H1 (cell line): ENCODE measurements around the gene IL19. TPM values are rescaled to one million over a fixed set of nuclear protein-coding genes. Genes with fewer than 3 reads are reported as not detected.

Source experiments
- CTCF ChIA-PET: fragments of 300-600 bp; sonication (Branson Sonifier 250); formaldehyde crosslinking; loops from one replicate; lab custom pipeline; 2021; ENCODE audit not compliant: partially characterized antibody; lab: Charles Lee
- POLR2A ChIA-PET: fragments of 300-600 bp; sonication (Branson Sonifier 250); formaldehyde crosslinking; loops from one replicate; lab custom pipeline; 2021; ENCODE audit warnings: inconsistent platforms; ENCODE audit not compliant: partially characterized antibody; lab: Charles Lee
- DNase-seq, 2 experiments: peaks; one replicate each; pipeline versions ENCODE4 v3.0.0 to v3.0.0-alpha.2; 2010 to 2022; ENCODE audit warnings: low spot score in 2 of 2, low read depth in 1 of 2, mixed read lengths in 1 of 2
- FAIRE-seq: peaks from 2 replicates; lab custom pipeline; 2011; peaks lifted over from hg19 to GRCh38; lab: Jason Lieb, UNC
- H2AFZ ChIP-seq: 2 replicates; pipeline ENCODE4 v1.8.1; 2012; ENCODE audit warnings: low read length, inconsistent platforms
- H2AK5ac ChIP-seq: 2 replicates; pipeline ENCODE4 v1.6.1; 2013; ENCODE audit warnings: low read depth, low read length
- H2BK120ac ChIP-seq: replicated peaks from 2 replicates; pipeline ENCODE3; 2013; ENCODE audit warnings: low read depth, low read length, inconsistent platforms
- H2BK12ac ChIP-seq: 2 replicates; pipeline ENCODE4 v1.6.1; 2013; ENCODE audit warnings: low read depth, low read length
- H2BK15ac ChIP-seq: 2 replicates; pipeline ENCODE4 v1.6.1; 2013; ENCODE audit warnings: low read length
- H2BK20ac ChIP-seq: 2 replicates; pipeline ENCODE4 v1.6.1; 2013; ENCODE audit warnings: low read length
- H2BK5ac ChIP-seq: 2 replicates; pipeline ENCODE4 v1.6.1; 2013; ENCODE audit warnings: low read depth, low read length
- H3K14ac ChIP-seq: 2 replicates; pipeline ENCODE4 v1.6.1; 2013; ENCODE audit warnings: inconsistent platforms; ENCODE audit not compliant: insufficient read length
- H3K18ac ChIP-seq: 2 replicates; pipeline ENCODE4 v1.6.1; 2013; ENCODE audit warnings: low read length; ENCODE audit errors: extremely low read depth
- H3K23ac ChIP-seq: 2 replicates; pipeline ENCODE4 v1.6.1; 2013; ENCODE audit warnings: inconsistent platforms; ENCODE audit not compliant: insufficient read length
- H3K23me2 ChIP-seq: 2 replicates; pipeline ENCODE4 v1.6.1; 2013; ENCODE audit warnings: low read depth, low read length
- H3K27ac ChIP-seq: 2 replicates; pipeline ENCODE4 v1.6.1; 2011; ENCODE audit warnings: low read depth, low read length, inconsistent platforms
- H3K27me3 ChIP-seq, 4 experiments: replicated peaks in 1 of 4; 1 replicate in 1 of 4; 2 replicates in 3 of 4; pipeline versions ENCODE4 v1.6.1 to v1.8.1; 2011 to 2013; ENCODE audit warnings: low read length in 3 of 4, mild to moderate bottlenecking in 3 of 4, inconsistent platforms in 2 of 4, mixed read lengths in 2 of 4, moderate library complexity in 1 of 4; ENCODE audit not compliant: control insufficient read depth in 3 of 4, insufficient read depth in 3 of 4; ENCODE audit errors: extremely low read depth in 1 of 4
- H3K36me3 ChIP-seq, 4 experiments: 2 replicates each; pipeline versions ENCODE4 v1.6.1 to v1.8.1; 2011 to 2013; ENCODE audit warnings: mild to moderate bottlenecking in 4 of 4, low read length in 3 of 4, moderate library complexity in 2 of 4, control low read depth in 1 of 4, inconsistent platforms in 1 of 4; ENCODE audit not compliant: insufficient read depth in 4 of 4, control insufficient read depth in 2 of 4
- H3K4ac ChIP-seq: replicated peaks from 2 replicates; pipeline ENCODE3; 2013; ENCODE audit warnings: low read length, low read depth, mixed read lengths, inconsistent platforms; ENCODE audit not compliant: insufficient read length
- H3K4me1 ChIP-seq, 4 experiments: replicated peaks in 1 of 4; 1 replicate in 1 of 4; 2 replicates in 3 of 4; pipeline versions ENCODE4 v1.6.1 to v1.8.1; 2011 to 2013; ENCODE audit warnings: low read length in 3 of 4, inconsistent platforms in 2 of 4, mixed read lengths in 1 of 4; ENCODE audit not compliant: insufficient read depth in 4 of 4, control insufficient read depth in 3 of 4
- H3K4me2 ChIP-seq, 2 experiments: 2 replicates each; pipeline versions ENCODE4 v1.6.1 to v1.8.1; 2011 to 2013; ENCODE audit warnings: low read depth in 2 of 2, low read length in 2 of 2, control low read depth in 1 of 2, inconsistent platforms in 1 of 2, mild to moderate bottlenecking in 1 of 2; ENCODE audit not compliant: insufficient read depth in 1 of 2
- H3K4me3 ChIP-seq, 4 experiments: fragments of 200-600, 300-600 bp in 1 of 4; sonication (generic), shearing (Covaris generic), sonication (Bioruptor Twin) in 1 of 4; 2 replicates each; pipeline versions ENCODE4 v1.5.1 to v1.8.1; 2011 to 2016; ENCODE audit warnings: low read length in 4 of 4, low read depth in 3 of 4, control low read depth in 2 of 4, inconsistent platforms in 2 of 4, mild to moderate bottlenecking in 2 of 4, mixed read lengths in 1 of 4, moderate library complexity in 1 of 4; ENCODE audit not compliant: insufficient read depth in 2 of 4; ENCODE audit errors: extremely low read depth in 1 of 4
- H3K56ac ChIP-seq: replicated peaks from 2 replicates; pipeline ENCODE3; 2013; ENCODE audit warnings: low read depth, mild to moderate bottlenecking, mixed read lengths, low read length, inconsistent platforms; ENCODE audit not compliant: insufficient read length
- H3K79me1 ChIP-seq: 2 replicates; pipeline ENCODE4 v1.6.1; 2013; ENCODE audit warnings: low read depth, low read length, control low read depth
- H3K79me2 ChIP-seq, 2 experiments: 2 replicates each; pipeline versions ENCODE4 v1.6.1 to v1.8.1; 2012 to 2013; ENCODE audit warnings: low read length in 2 of 2, mild to moderate bottlenecking in 2 of 2, inconsistent platforms in 1 of 2; ENCODE audit not compliant: insufficient read depth in 2 of 2, control insufficient read depth in 1 of 2
- H3K9ac ChIP-seq, 4 experiments: replicated peaks in 1 of 4; 1 replicate in 1 of 4; 2 replicates in 3 of 4; pipeline versions ENCODE4 v1.6.1 to v1.8.1; 2011 to 2013; ENCODE audit warnings: low read depth in 3 of 4, low read length in 3 of 4, control low read depth in 2 of 4, mild to moderate bottlenecking in 2 of 4, moderate library complexity in 2 of 4, inconsistent platforms in 1 of 4; ENCODE audit errors: extremely low read depth in 1 of 4
- H3K9me3 ChIP-seq, 2 experiments: 2 replicates each; pipeline versions ENCODE4 v1.6.1 to v1.8.1; 2012 to 2013; ENCODE audit warnings: mild to moderate bottlenecking in 2 of 2, moderate library complexity in 2 of 2, control low read depth in 1 of 2, inconsistent platforms in 1 of 2, low read depth in 1 of 2, low read length in 1 of 2, mixed read lengths in 1 of 2; ENCODE audit not compliant: insufficient read depth in 2 of 2
- H4K20me1 ChIP-seq, 2 experiments: replicated peaks in 1 of 2; 2 replicates each; pipeline versions ENCODE3 to v1.8.1; 2011 to 2013; ENCODE audit warnings: inconsistent platforms in 2 of 2, low read length in 2 of 2, mild to moderate bottlenecking in 1 of 2; ENCODE audit not compliant: insufficient read depth in 2 of 2, control insufficient read depth in 1 of 2
- H4K5ac ChIP-seq: 2 replicates; pipeline ENCODE4 v1.6.1; 2013; ENCODE audit warnings: low read length, low read depth, mixed read lengths, inconsistent platforms; ENCODE audit not compliant: insufficient read length
- H4K8ac ChIP-seq: 2 replicates; pipeline ENCODE4 v1.8.0; 2013; ENCODE audit warnings: mild to moderate bottlenecking, moderate library complexity, low read length, inconsistent platforms; ENCODE audit not compliant: insufficient read depth; ENCODE audit errors: extremely low read depth
- H4K91ac ChIP-seq: replicated peaks from 2 replicates; pipeline ENCODE3; 2013; ENCODE audit warnings: low read length, mixed read lengths, inconsistent platforms; ENCODE audit not compliant: insufficient read length
- ATF3 ChIP-seq: IDR thresholded peaks from 2 replicates; pipeline ENCODE4 v1.6.1; 2011; ENCODE audit warnings: low read depth, mild to moderate bottlenecking, low read length; ENCODE audit not compliant: insufficient read depth
- CTCF ChIP-seq, 3 experiments: IDR thresholded peaks; 1 replicate in 2 of 3; 2 replicates in 1 of 3; pipeline versions ENCODE4 v1.5.1 to v1.6.1; 2011; ENCODE audit warnings: low read length in 3 of 3, mild to moderate bottlenecking in 3 of 3, inconsistent platforms in 2 of 3, low read depth in 1 of 3, moderate library complexity in 1 of 3; ENCODE audit not compliant: insufficient read depth in 1 of 3; ENCODE audit errors: control extremely low read depth in 1 of 3
- RAD21 ChIP-seq, 2 experiments: IDR thresholded peaks in 1 of 2; conservative IDR thresholded peaks in 1 of 2; 2 replicates each; pipeline ENCODE4 v1.6.1; 2011; ENCODE audit warnings: low read depth in 2 of 2, low read length in 2 of 2, improper control_type of control experiment in 1 of 2, inconsistent platforms in 1 of 2, mild to moderate bottlenecking in 1 of 2, moderate library complexity in 1 of 2
- SP1 ChIP-seq: IDR thresholded peaks from 2 replicates; pipeline ENCODE4 v1.6.1; 2011; ENCODE audit warnings: low read depth, low read length
- WGBS, 2 experiments: shearing (Covaris generic) in 1 of 2; methylation state at CpG; one replicate each; pipeline versions ENCODE4 v1.1.6 to v1.1.7; 2013 to 2015; ENCODE audit warnings: low lambda C conversion rate in 2 of 2, mixed read lengths in 2 of 2, inconsistent platforms in 1 of 2, low coverage in 1 of 2, missing lambda C conversion rate in 1 of 2; ENCODE audit not compliant: insufficient replicate concordance in 2 of 2, insufficient coverage in 1 of 2, insufficient read length in 1 of 2; ENCODE audit errors: extremely low coverage in 1 of 2, missing lambda C conversion rate in 1 of 2; 5-methylcytosine and 5-hydroxymethylcytosine counted together
- polyA plus RNA-seq, 7 experiments: library from polyadenylated mRNA; depleted of rRNA in 3 of 7; stranded (reverse) in 5 of 7; unstranded in 2 of 7; fragments of >200 nt in 5 of 7; fragments of 200-250 nt in 2 of 7; gene quantifications; 1 replicate in 5 of 7; 2 replicates in 1 of 7; 4 replicates in 1 of 7; pipeline versions ENCODE4 v1.2.1 to v1.2.3, GENCODE V29; 2011 to 2013; ENCODE audit warnings: missing spikeins in 2 of 7, mixed read lengths in 2 of 7
- total RNA-seq: library from RNA; stranded (reverse); fragmentation: NEBNext Ultra II Directional; extraction: Animal tissue kit (Norgen Biotek cat#: 25700); gene quantifications from 2 replicates; pipeline ENCODE4 v1.2.1, GENCODE V29; 2021

The IL19 gene
- total and polyA plus RNA-seq, 2 of the 8 experiments (the other 6 are each of a cell fraction or from before 2014, with no cell fraction given), result not detected

DNA sequence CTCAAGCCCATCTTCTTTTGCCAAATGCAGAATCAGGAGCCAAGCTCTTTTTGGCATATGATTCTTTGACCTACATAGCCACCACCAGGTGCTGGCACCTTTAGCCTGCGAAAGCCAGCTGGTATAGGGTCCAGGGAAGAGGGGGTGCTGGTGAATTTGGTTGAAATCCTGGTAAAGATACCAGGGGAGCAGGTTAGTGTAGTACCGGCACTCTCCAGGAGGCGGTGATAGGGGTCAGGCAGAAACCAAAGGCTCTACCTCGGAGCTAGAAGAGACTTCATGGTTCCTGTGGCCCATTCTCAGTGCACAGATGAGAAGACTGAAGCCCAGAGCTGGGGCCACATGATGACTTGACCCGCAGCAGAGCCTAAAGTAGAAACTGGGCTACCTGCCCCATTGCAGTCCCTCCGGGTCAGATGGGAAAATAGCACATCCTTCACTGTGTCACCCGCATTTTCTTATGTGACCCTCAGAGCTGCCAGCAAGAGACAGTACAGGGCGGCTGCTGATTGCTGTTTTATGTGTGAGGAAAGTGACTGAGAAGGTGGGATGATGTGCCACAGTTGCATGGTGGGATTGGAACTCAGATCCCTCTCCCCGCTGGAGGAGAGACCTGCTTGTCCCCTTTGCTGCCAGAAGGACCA is 36.0 kb upstream of the IL19 start:
- Histone ChIP-seq H3K23ac (no peak overlapping the region), H3K79me2 (no peaks in the 10 kb centered on the region), H3K9ac (no peak overlapping the region), H3K27me3 (no peaks in the 10 kb centered on the region), H2BK15ac (no peak overlapping the region), H3K4me1 (peaks cover 0 to 3% (median 0%) of the 10 kb centered on the region in 4 experiments; a peak in 2 of 7 replicates), H2AK5ac (no peak overlapping the region), H2BK12ac (no peak overlapping the region), H3K18ac (no peak overlapping the region), H3K79me1 (no peaks in the 10 kb centered on the region; the same call in 1 of the 2 replicates), H4K20me1 (peaks cover 2 to 5% of the 10 kb centered on the region in 2 experiments), H3K14ac (no peak overlapping the region), H4K8ac (no peak overlapping the region; the same call in 1 of the 2 replicates), H4K5ac (no peak overlapping the region), H3K27ac (no peak overlapping the region), H3K36me3 (peaks cover under 1 to 18% (median 4%) of the 10 kb centered on the region in 4 experiments; a peak in 4 of 8 replicates), H3K23me2 (no peaks in the 10 kb centered on the region), H2BK5ac (no peak overlapping the region), H3K4me3 (no peak overlapping the region), H3K4ac (no peak overlapping the region), H3K9me3 (no peaks in the 10 kb centered on the region), H2BK20ac (no peak overlapping the region), H2BK120ac (no peak overlapping the region), H3K56ac (no peak overlapping the region), H4K91ac (no peak overlapping the region), H3K4me2 (no peak overlapping the region), H2AFZ (no peak overlapping the region)
- 58% methylated on average over 9 of the region's 9 CpGs; no CpG with 5 or more reads in 1 of the 2 experiments for WGBS, 2 experiments
- ChIA-PET POLR2A (interaction anchor here (1.2 kb wide), 1 partner anchor 34 kb away, joined by 3 read pairs; no protein-coding TSS in a partner anchor), CTCF (interaction anchor here (0.6 to 8.0 kb wide), 90 partner anchors 10 to 299 kb away, joined by 3 to 81 read pairs (median 4); partner anchors contain the start of genes DYRK3, FCAMR, FCMR and IL10)
- peak in 1 of 2 experiments; percentile 94 for DNase-seq
- no peak for FAIRE-seq
- peak; percentile 66 to 87 (median 86) for TF ChIP-seq CTCF (IDR thresholded peaks at IDR 0.05; ENCODE audit: control extremely low read depth in 1 of 3, insufficient read depth in 1 of 3, low read depth in 1 of 3, low read length in 3 of 3)
- no peak for TF ChIP-seq SP1
- no peak for TF ChIP-seq ATF3
- TF ChIP-seq RAD21 (IDR thresholded peaks at IDR 0.05 in 1 of 2, conservative IDR thresholded peaks at IDR 0.05 in 1 of 2; ENCODE audit: low read depth in 2 of 2, low read length in 2 of 2), result peak; percentile 80 to 84
